ENCODE results near the gene CADPS2. TPM values are rescaled to one million over a fixed set of nuclear protein-coding genes. Genes with fewer than 3 reads are reported as not detected.

The CADPS2 gene
- total RNA-seq, 1 experiment from 2014 or later: 7.4 TPM

DNA sequence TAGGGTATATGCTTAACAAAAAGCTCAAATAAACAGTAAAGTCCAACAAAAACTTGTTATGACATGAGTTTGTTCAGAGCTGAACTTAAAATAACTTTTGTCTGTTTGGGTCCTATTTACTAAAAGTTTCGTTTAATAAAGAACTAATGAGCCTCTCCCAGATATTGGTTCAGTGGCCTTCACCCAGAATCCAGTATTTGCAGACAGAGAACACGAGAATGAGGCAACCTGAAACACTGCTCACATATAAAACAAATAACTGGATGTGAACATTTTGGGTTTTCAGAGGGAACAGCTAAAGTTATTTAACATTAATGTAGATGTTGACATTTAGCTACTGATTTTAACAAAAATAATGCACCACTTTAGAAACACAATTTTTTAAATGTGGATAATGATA is 285.6 kb downstream of the CADPS2 start:
- Mint-ChIP-seq H3K4me1 (ENCODE audit: insufficient read depth, unreplicated experiment) (no peaks in the 10 kb centered on the region), H3K27me3 (ENCODE audit: insufficient read depth, unreplicated experiment) (no peaks in the 10 kb centered on the region), H3K36me3 (ENCODE audit: insufficient read depth, unreplicated experiment) (no peaks in the 10 kb centered on the region), H3K27ac (ENCODE audit: low read depth, unreplicated experiment) (no peak overlapping the region), H3K9me3 (ENCODE audit: unreplicated experiment) (no peaks in the 10 kb centered on the region), H3K4me3 (ENCODE audit: unreplicated experiment) (no peak overlapping the region)
- no peak for DNase-seq (ENCODE audit: unreplicated experiment)
- TF ChIP-seq CTCF (IDR thresholded peaks at IDR 0.05; ENCODE audit: unreplicated experiment): no peak
- POLR2A ChIA-PET: no interaction called here
- BruUV-seq (replicated peaks): no TSS peak
- CTCF ChIA-PET: interaction anchor here (0.6 to 0.7 kb wide), 2 partner anchors 329 to 417 kb away, joined by 3 read pairs; no protein-coding TSS in a partner anchor
- intact Hi-C loops (cut with micrococcal nuclease): no loop called here

GRCh38 chr7:122600042-122600441 is 286.2 kb downstream of the CADPS2 start:
- Mint-ChIP-seq H3K36me3 (ENCODE audit: insufficient read depth, unreplicated experiment) (no peaks in the 10 kb centered on the region), H3K4me1 (ENCODE audit: insufficient read depth, unreplicated experiment) (no peaks in the 10 kb centered on the region), H3K9me3 (ENCODE audit: unreplicated experiment) (no peaks in the 10 kb centered on the region), H3K4me3 (ENCODE audit: unreplicated experiment) (no peak overlapping the region), H3K27me3 (ENCODE audit: insufficient read depth, unreplicated experiment) (no peaks in the 10 kb centered on the region), H3K27ac (ENCODE audit: low read depth, unreplicated experiment) (no peak overlapping the region)
- no peak for TF ChIP-seq CTCF (IDR thresholded peaks at IDR 0.05; ENCODE audit: unreplicated experiment)
- ChIA-PET CTCF (interaction anchor here (0.7 kb wide), 1 partner anchor 330 kb away, joined by 3 read pairs; no protein-coding TSS in a partner anchor), POLR2A (no interaction called here)
- BruUV-seq (replicated peaks): no TSS peak
- intact Hi-C loops (cut with micrococcal nuclease): no loop called here
- DNase-seq (ENCODE audit: unreplicated experiment): no peak

DNA sequence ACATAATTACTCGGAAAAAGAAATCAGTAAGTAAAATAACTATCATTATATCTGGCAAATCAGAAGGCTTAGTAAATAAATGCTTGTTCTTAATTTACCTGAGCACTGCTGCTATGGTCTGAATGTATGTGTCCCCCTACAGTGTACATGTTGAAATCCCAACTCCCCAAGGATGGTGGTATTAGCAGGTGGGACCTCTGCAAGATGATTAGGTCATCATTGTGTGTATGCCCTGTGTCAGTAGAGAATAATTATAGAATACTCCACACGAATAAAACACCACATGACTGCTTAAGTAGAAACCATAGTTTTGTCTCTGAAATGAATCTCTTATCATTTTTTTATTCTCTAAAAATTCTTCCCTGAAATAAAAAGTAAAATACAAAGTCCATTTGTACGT is 289.0 kb downstream of the CADPS2 start:
- intact Hi-C loops (cut with micrococcal nuclease): no loop called here
- TF ChIP-seq CTCF (IDR thresholded peaks at IDR 0.05; ENCODE audit: unreplicated experiment): no peak
- H3K27me3 Mint-ChIP-seq (ENCODE audit: insufficient read depth, unreplicated experiment): no peaks in the 10 kb centered on the region
- H3K4me3 Mint-ChIP-seq (ENCODE audit: unreplicated experiment): no peak overlapping the region
- no peak for DNase-seq (ENCODE audit: unreplicated experiment)
- no peak overlapping the region for H3K27ac Mint-ChIP-seq (ENCODE audit: low read depth, unreplicated experiment)
- H3K9me3 Mint-ChIP-seq (ENCODE audit: unreplicated experiment): no peaks in the 10 kb centered on the region
- POLR2A ChIA-PET: interaction anchor here (1.1 kb wide), 1 partner anchor 8 kb away, joined by 3 read pairs; no protein-coding TSS in a partner anchor
- BruUV-seq (replicated peaks): no TSS peak
- H3K36me3 Mint-ChIP-seq (ENCODE audit: insufficient read depth, unreplicated experiment): no peaks in the 10 kb centered on the region
- H3K4me1 Mint-ChIP-seq (ENCODE audit: insufficient read depth, unreplicated experiment): no peaks in the 10 kb centered on the region
- CTCF ChIA-PET: no interaction called here

DNA sequence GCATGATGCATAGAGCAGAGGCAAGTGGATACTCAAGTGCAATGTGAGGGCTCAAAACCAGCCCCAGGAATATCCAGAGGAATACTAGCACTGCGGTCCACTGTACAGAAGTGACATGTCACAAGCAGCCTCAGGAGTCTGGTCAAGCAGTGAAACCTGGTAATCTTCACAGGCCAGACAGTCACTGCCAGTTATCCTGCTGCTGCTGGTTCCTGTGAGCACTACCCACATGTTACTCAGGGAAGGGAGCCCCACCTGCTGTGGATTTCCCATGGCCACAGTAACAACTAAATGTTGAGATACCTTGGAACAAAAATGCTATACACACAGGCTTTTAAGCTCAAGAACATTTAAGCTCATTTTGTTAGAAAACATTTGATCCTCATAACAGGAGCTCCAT is 290.4 kb downstream of the CADPS2 start:
- POLR2A ChIA-PET: interaction anchor here (1.1 kb wide), 1 partner anchor 10 kb away, joined by 3 read pairs; no protein-coding TSS in a partner anchor
- intact Hi-C loops (cut with micrococcal nuclease): no loop called here
- H3K27me3 Mint-ChIP-seq (ENCODE audit: insufficient read depth, unreplicated experiment): no peaks in the 10 kb centered on the region

More for the DNA sequence above, 290.4 kb downstream of the CADPS2 start:
- Mint-ChIP-seq H3K36me3 (ENCODE audit: insufficient read depth, unreplicated experiment) (no peaks in the 10 kb centered on the region), H3K4me3 (ENCODE audit: unreplicated experiment) (no peak overlapping the region), H3K9me3 (ENCODE audit: unreplicated experiment) (no peaks in the 10 kb centered on the region), H3K4me1 (ENCODE audit: insufficient read depth, unreplicated experiment) (no peaks in the 10 kb centered on the region), H3K27ac (ENCODE audit: low read depth, unreplicated experiment) (no peak overlapping the region)
- DNase-seq (ENCODE audit: unreplicated experiment): no peak
- no TSS peak for BruUV-seq (replicated peaks)
- CTCF ChIA-PET: interaction anchor here (1.5 kb wide), 1 partner anchor 9 kb away, joined by 5 read pairs; no protein-coding TSS in a partner anchor
- TF ChIP-seq CTCF (IDR thresholded peaks at IDR 0.05; ENCODE audit: unreplicated experiment): no peak

Measured in MCF 10A (cell line).